ACHN (cell line): ENCODE results near the gene BMP7.
"Not testable (repeated sequence)": the region's sequence is repeated elsewhere in the genome, so short reads cannot be mapped to it uniquely, and the experiment has no call there.

Experiments used
- DNase-seq: peaks from one replicate; pipeline ENCODE4 v3.0.0-alpha.2; 2015
- in situ Hi-C: cut with HindIII; loops from 2 replicates; pipeline ENCODE4 v1.10.0; 2017; ENCODE audit warnings: low sequenced_read_pairs, low pct_ligation_motif_present, low pct_unique_long_range_greater_than_20kb

Gene BMP7

GRCh38 chr20:57289391-57290177, 23.1 kb upstream of the BMP7 start:
- in situ Hi-C loops, result no loop called here
- no peak for DNase-seq

GRCh38 chr20:57288651-57289277, 22.3 kb upstream of the BMP7 start:
- in situ Hi-C loops, result no loop called here
- DNase-seq, result no peak

- no peak for DNase-seq
- in situ Hi-C loops, result no loop called here
These were observed 21.5 kb upstream of the BMP7 start for GRCh38 chr20:57287901-57288300.

- DNase-seq, result no peak
- in situ Hi-C loops, result no loop called here
These were observed 20.8 kb upstream of the BMP7 start for GRCh38 chr20:57287007-57287880.

GRCh38 chr20:57283860-57284259, 17.4 kb upstream of the BMP7 start:
- in situ Hi-C loops, result no loop called here

GRCh38 chr20:57282670-57283361, 16.4 kb upstream of the BMP7 start:
- in situ Hi-C loops, result no loop called here
- no peak for DNase-seq

More at GRCh38 chr20:57283860-57284259, 17.4 kb upstream of the BMP7 start:
- DNase-seq, result no peak

GRCh38 chr20:57281900-57282299, 15.5 kb upstream of the BMP7 start:
- in situ Hi-C loops, result no loop called here
- no peak for DNase-seq

GRCh38 chr20:57280221-57280620, 13.8 kb upstream of the BMP7 start:
- in situ Hi-C loops, result no loop called here
- DNase-seq, result no peak

GRCh38 chr20:57279548-57279947, 13.1 kb upstream of the BMP7 start:
- in situ Hi-C loops, result not testable (repeated sequence)

GRCh38 chr20:57278457-57278856, 12.0 kb upstream of the BMP7 start:
- in situ Hi-C loops, result no loop called here

More at GRCh38 chr20:57279548-57279947, 13.1 kb upstream of the BMP7 start:
- not testable (repeated sequence) for DNase-seq

GRCh38 chr20:57277398-57278105, 11.1 kb upstream of the BMP7 start:
- no peak for DNase-seq
- in situ Hi-C loops, result no loop called here

More at GRCh38 chr20:57278457-57278856, 12.0 kb upstream of the BMP7 start:
- no peak for DNase-seq

GRCh38 chr20:57276221-57276620, 9.8 kb upstream of the BMP7 start:
- in situ Hi-C loops, result no loop called here
- no peak for DNase-seq

GRCh38 chr20:57275813-57276212, 9.4 kb upstream of the BMP7 start:
- DNase-seq, result no peak
- in situ Hi-C loops, result no loop called here

GRCh38 chr20:57275334-57275733, 8.9 kb upstream of the BMP7 start:
- in situ Hi-C loops, result no loop called here
- no peak for DNase-seq

- in situ Hi-C loops, result no loop called here
- no peak for DNase-seq
These were observed 8.4 kb upstream of the BMP7 start for GRCh38 chr20:57274846-57275245.

- in situ Hi-C loops, result no loop called here
- no peak for DNase-seq
These were observed 7.9 kb upstream of the BMP7 start for GRCh38 chr20:57274299-57274698.

GRCh38 chr20:57272883-57273535, 6.6 kb upstream of the BMP7 start:
- in situ Hi-C loops, result no loop called here
- no peak for DNase-seq
